ENCODE measurements around the gene JUNB. TPM values are rescaled to one million over a fixed set of nuclear protein-coding genes. Genes with fewer than 3 reads are reported as not detected.

The JUNB gene
- total and polyA plus RNA-seq, 2 of the 8 experiments (the other 6 are each of a cell fraction or from before 2014, with no cell fraction given): 7.4 to 10.0 TPM

- TF ChIP-seq SIN3A (conservative IDR thresholded peaks at IDR 0.05 in 1 of 2, IDR thresholded peaks at IDR 0.05 in 1 of 2; ENCODE audit: low read depth in 1 of 2, low read length in 2 of 2) (0 out of 4 replicates have a peak, but pooled peaks of 1 of the 2 experiments have one; percentile 50), RAD21 (IDR thresholded peaks at IDR 0.05 in 1 of 2, conservative IDR thresholded peaks at IDR 0.05 in 1 of 2; ENCODE audit: low read depth in 2 of 2, low read length in 2 of 2) (peak; percentile 74 to 84), SP4 (IDR thresholded peaks at IDR 0.05; ENCODE audit: low read length) (no peak), KDM4A (IDR thresholded peaks at IDR 0.05; ENCODE audit: low read depth, low read length, severe bottlenecking) (no peak), YY1 (IDR thresholded peaks at IDR 0.05; ENCODE audit: low read depth, low read length) (no peak), RNF2 (IDR thresholded peaks at IDR 0.05; ENCODE audit: borderline replicate concordance, low read depth, low read length, missing control alignments, poor library complexity, severe bottlenecking) (no peak), MAFK (IDR thresholded peaks at IDR 0.05; ENCODE audit: low read depth, low read length) (no peak), CEBPB (IDR thresholded peaks at IDR 0.05; ENCODE audit: low read depth, low read length) (no peak), POLR2A (IDR thresholded peaks at IDR 0.05; ENCODE audit: control extremely low read depth in 1 of 2, low read depth in 2 of 2, low read length in 2 of 2) (no peak), SUZ12 (IDR thresholded peaks at IDR 0.05; ENCODE audit: low read length) (no peak), TEAD4 (IDR thresholded peaks at IDR 0.05; ENCODE audit: low read depth, low read length) (no peak), EGR1 (IDR thresholded peaks at IDR 0.05; ENCODE audit: borderline replicate concordance, low read depth, low read length) (no peak)
Measured at GRCh38 chr19:12777217-12778016, 13.9 kb upstream of the JUNB start (continued).
